Body of pancreas (tissue), 4 donors: Measurements from ENCODE around the gene INSR.

Experiments
- CTCF ChIP-seq, 7 experiments: fragments of 450-650 bp in 4 of 7; fragments of 200-600 bp in 3 of 7; sonication (generic) in 3 of 7; IDR thresholded peaks; one replicate each; pipeline ENCODE4 v1.5.1; 2016 to 2019; ENCODE audit warnings: antibody characterized with exemption in 7 of 7
- POLR2A ChIP-seq, 3 donors: fragments of 450-650 bp; IDR thresholded peaks; one replicate each; pipeline ENCODE4 v1.6.1; 2016; ENCODE audit warnings: antibody characterized with exemption in 3 of 3, mild to moderate bottlenecking in 2 of 3

DNA sequence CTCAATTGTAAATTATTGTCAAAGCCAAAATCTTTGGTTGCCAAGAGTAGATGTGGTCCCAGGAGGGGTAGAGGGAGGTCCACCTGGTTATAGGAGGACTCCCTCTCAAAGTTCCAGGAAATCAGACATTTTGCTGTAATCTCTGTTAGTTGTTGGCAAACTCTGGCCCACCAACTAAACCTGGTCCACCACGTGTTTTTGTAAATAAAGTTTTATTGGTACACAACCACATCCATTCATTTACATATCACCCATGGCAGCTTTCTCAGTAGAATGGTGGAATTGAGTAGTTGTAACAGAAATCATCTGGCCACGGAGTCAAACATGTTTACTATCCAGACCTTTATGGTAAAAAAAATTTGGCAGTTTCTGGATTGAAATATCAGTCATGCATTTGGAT, 154.1 kb downstream of the INSR start:
- TF ChIP-seq CTCF (IDR thresholded peaks at IDR 0.05) (no peak), POLR2A (IDR thresholded peaks at IDR 0.05) (no peak)
